ENCODE data around the gene TPD52L1. TPM values are rescaled to one million over a fixed set of nuclear protein-coding genes. Genes with fewer than 3 reads are reported as not detected.
"Not testable (repeated sequence)": the region's sequence is repeated elsewhere in the genome, so short reads cannot be mapped to it uniquely, and the experiment has no call there.

TPD52L1 gene
- total and polyA plus RNA-seq, 3 donors from 2014 or later: 20.6 to 22.5 (median 22.1) TPM

DNA sequence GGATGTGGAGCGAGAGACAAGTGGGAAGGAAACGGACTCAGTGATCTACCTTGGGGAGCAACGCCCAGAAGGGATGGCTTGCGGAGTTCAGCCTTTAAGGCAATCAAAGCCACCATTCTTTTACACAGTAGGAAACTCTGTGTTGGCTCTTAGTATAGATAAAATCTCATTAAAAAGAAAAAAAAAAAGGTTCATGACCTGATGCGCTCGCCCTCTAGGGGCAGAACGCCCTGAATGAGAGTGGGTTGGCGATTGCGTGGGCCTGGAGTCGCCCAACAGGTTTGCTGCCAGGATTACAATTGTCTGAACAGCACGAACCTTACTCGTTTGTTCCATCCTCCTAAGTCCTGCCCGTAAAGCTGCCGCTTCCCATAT is 1.2 kb downstream of the TPD52L1 start:
- Histone ChIP-seq H3K27ac (peak overlapping the region; percentile 41 to 68), H3K36me3 (ENCODE audit: low read depth, missing control alignments) (no peaks in the 10 kb centered on the region), H3K9me3 (no peaks in the 10 kb centered on the region), H3K4me1 (peaks cover 5% of the 10 kb centered on the region), H3K4me3 (peak overlapping the region; percentile 61 to 70), H3K27me3 (no peaks in the 10 kb centered on the region)
- DNase-seq: peak; percentile 51
- intact Hi-C loops (cut with DNase I; ENCODE audit: low total_unique reads): no loop called here
- TF ChIP-seq POLR2A (IDR thresholded peaks at IDR 0.05): no peak
- TF ChIP-seq, protein P1, sequence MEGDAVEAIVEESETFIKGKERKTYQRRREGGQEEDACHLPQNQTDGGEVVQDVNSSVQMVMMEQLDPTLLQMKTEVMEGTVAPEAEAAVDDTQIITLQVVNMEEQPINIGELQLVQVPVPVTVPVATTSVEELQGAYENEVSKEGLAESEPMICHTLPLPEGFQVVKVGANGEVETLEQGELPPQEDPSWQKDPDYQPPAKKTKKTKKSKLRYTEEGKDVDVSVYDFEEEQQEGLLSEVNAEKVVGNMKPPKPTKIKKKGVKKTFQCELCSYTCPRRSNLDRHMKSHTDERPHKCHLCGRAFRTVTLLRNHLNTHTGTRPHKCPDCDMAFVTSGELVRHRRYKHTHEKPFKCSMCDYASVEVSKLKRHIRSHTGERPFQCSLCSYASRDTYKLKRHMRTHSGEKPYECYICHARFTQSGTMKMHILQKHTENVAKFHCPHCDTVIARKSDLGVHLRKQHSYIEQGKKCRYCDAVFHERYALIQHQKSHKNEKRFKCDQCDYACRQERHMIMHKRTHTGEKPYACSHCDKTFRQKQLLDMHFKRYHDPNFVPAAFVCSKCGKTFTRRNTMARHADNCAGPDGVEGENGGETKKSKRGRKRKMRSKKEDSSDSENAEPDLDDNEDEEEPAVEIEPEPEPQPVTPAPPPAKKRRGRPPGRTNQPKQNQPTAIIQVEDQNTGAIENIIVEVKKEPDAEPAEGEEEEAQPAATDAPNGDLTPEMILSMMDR (IDR thresholded peaks at IDR 0.05): peak in 2 of 3 experiments; percentile 17 to 36
- WGBS, 2 donors: 40 to 52% methylated on average over 14 of the region's 14 CpGs

DNA sequence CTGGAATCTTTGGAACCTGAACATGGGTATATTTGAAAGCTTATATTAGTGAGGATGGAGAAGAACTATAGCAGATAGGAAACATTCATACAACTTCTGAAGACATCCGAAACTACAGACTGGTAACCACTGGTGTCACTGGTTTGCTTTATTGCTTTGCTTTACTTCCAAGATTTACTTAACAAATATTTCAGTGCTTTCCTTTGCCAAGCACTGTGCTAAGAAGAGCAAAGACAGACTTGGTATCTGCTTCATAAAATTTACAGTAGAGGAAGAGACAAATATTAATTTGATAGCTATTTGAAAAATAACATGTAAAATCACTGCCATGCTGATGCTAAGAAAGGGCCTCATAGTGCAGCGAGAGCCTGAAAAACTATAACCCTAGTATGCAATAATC is 1.8 kb downstream of the TPD52L1 start:
- H3K36me3 ChIP-seq (ENCODE audit: low read depth, missing control alignments): no peaks in the 10 kb centered on the region
- H3K4me1 ChIP-seq: peaks cover 5% of the 10 kb centered on the region
- peak overlapping the region in 1 of 2 donors; percentile 14 for H3K27ac ChIP-seq
- H3K27me3 ChIP-seq: no peaks in the 10 kb centered on the region
- H3K4me3 ChIP-seq: no peak overlapping the region
- WGBS, 2 donors: 86 to 88% methylated on average over 2 of the region's 2 CpGs
- no peaks in the 10 kb centered on the region for H3K9me3 ChIP-seq
- intact Hi-C loops (cut with DNase I; ENCODE audit: low total_unique reads): no loop called here
- no peak for TF ChIP-seq POLR2A (IDR thresholded peaks at IDR 0.05)
- TF ChIP-seq, protein P1 (IDR thresholded peaks at IDR 0.05): no peak
- no peak for DNase-seq

DNA sequence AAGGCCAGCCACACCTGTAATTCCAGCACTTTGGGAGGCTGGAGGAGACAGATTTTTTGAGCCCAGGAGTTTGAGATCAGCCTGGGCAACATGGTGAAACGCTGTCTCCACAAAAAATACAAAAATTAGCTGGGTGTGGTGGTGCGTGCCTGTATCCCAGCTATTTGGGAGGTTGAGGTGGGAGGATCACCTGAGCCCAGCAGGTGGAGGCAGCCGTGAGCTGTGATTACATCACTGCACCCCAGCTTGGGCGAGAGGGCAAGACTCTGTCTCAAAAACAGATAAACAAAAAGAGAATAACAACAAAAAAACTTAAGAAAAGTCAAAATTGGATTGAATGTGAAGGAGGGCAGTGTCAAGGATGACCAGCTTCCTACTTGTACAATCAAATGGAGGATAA is 2.9 kb downstream of the TPD52L1 start:
- intact Hi-C loops (cut with DNase I; ENCODE audit: low total_unique reads): no loop called here
- no peak for DNase-seq

DNA sequence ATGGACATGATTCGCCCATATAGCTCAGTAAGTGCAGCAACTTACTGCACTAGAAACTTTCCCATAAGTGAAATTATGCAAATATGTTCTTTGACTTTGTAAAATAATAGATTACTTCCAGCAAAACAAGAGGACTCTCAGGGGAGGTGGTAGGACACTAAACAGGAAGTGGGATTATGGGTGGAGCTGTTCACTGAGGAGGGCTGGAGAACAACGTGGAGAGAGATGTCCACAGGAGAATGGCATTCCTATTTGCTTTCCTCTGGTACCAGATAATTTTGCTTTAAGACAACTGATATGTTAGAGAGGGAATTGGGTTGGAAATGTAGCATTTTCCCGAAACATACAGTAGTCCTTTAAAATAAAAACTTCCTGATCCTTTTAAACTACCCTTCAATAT is 3.7 kb downstream of the TPD52L1 start:
- H3K27me3 ChIP-seq: no peaks in the 10 kb centered on the region
- H3K4me1 ChIP-seq: peaks cover 5% of the 10 kb centered on the region
- no peaks in the 10 kb centered on the region for H3K9me3 ChIP-seq
- TF ChIP-seq, protein P1 (IDR thresholded peaks at IDR 0.05): no peak
- no peak for TF ChIP-seq POLR2A (IDR thresholded peaks at IDR 0.05)
- H3K4me3 ChIP-seq: no peak overlapping the region
- no peak for DNase-seq
- intact Hi-C loops (cut with DNase I; ENCODE audit: low total_unique reads): no loop called here
- H3K27ac ChIP-seq: no peak overlapping the region
- H3K36me3 ChIP-seq (ENCODE audit: low read depth, missing control alignments): no peaks in the 10 kb centered on the region
- 64 to 65% methylated on average over 3 of the region's 3 CpGs for WGBS, 2 donors

More for the DNA sequence above, 2.9 kb downstream of the TPD52L1 start:
- H3K27ac ChIP-seq: no peak overlapping the region
- H3K27me3 ChIP-seq: no peaks in the 10 kb centered on the region
- no peaks in the 10 kb centered on the region for H3K9me3 ChIP-seq
- H3K4me1 ChIP-seq: peaks cover 5% of the 10 kb centered on the region
- no peak overlapping the region for H3K4me3 ChIP-seq
- 81 to 93% methylated on average over 4 of the region's 4 CpGs for WGBS, 2 donors
- no peaks in the 10 kb centered on the region for H3K36me3 ChIP-seq (ENCODE audit: low read depth, missing control alignments)
- TF ChIP-seq, protein P1 (IDR thresholded peaks at IDR 0.05): no peak
- no peak for TF ChIP-seq POLR2A (IDR thresholded peaks at IDR 0.05)

DNA sequence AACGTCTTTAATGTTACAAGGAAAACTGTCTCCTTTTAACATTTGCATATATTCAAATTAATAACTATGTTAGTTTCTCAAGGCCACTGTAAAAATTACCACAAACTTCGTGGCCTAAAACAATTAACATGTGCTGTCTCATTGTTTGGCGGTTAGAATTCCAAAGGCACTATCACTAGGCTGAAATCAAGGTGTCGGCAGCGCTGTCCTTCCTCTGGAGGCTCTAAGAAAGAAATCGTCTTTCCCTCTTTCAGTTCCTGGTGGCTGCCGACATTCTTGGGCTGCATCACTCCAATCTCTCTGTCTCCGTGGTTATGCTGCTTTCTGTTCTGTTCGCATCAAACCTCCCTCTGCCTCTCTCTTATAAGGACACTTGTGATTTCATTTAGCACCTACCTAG is 4.2 kb downstream of the TPD52L1 start:
- TF ChIP-seq, protein P1 (IDR thresholded peaks at IDR 0.05): no peak
- no peak for TF ChIP-seq POLR2A (IDR thresholded peaks at IDR 0.05)
- Histone ChIP-seq H3K36me3 (ENCODE audit: low read depth, missing control alignments) (no peaks in the 10 kb centered on the region), H3K27me3 (no peaks in the 10 kb centered on the region), H3K27ac (no peak overlapping the region), H3K4me3 (no peak overlapping the region), H3K9me3 (no peaks in the 10 kb centered on the region), H3K4me1 (peaks cover 5% of the 10 kb centered on the region)
- intact Hi-C loops (cut with DNase I; ENCODE audit: low total_unique reads): no loop called here
- no peak for DNase-seq
- WGBS, 2 donors: 73 to 74% methylated on average over 9 of the region's 9 CpGs

DNA sequence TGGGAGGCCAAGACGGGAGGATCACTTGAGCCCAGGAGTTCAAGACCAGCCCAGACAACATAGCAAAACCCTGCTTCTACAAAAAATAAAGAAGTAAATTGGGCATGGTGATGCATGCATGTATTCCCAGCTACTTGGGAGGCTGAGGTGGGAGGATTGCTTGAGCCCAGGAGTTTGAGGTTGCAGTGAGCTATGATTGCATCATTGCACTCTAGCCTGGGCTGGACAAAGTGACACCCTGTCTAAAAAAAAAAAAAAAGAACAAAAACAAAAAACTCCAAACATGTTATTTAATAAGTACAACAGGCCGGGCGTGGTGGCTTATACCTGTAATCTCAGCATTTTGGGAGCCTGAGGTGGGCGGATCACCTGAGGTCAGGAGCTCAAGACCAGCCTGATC is 9.8 kb downstream of the TPD52L1 start:
- DNase-seq; H3K27ac ChIP-seq; H3K27me3 ChIP-seq; H3K36me3 ChIP-seq (ENCODE audit: low read depth, missing control alignments); H3K4me1 ChIP-seq; H3K9me3 ChIP-seq; intact Hi-C loops (cut with DNase I; ENCODE audit: low total_unique reads); H3K4me3 ChIP-seq: not testable (repeated sequence)
- WGBS, 2 donors: 93 to 99% methylated on average over 4 of the region's 4 CpGs

All from testis (tissue), 3 donors.